GM08714 (cell line): ENCODE results near the gene ANKRD44.

Experiments used
- H3K4me3 ChIP-seq: fragments of 200-500 bp; sonication (Bioruptor generic); 2 replicates; pipeline ENCODE4 v1.5.1; 2014; ENCODE audit warnings: mild to moderate bottlenecking, low read length, inconsistent platforms
- ZNF274 ChIP-seq: IDR thresholded peaks from 2 replicates; pipeline ENCODE4 v1.6.1; 2012; ENCODE audit warnings: mild to moderate bottlenecking, low read depth, low read length

Gene ANKRD44

GRCh38 chr2:197251163-197251562, 59.4 kb downstream of the ANKRD44 start:
- TF ChIP-seq ZNF274, result no peak
- no peak overlapping the region for H3K4me3 ChIP-seq

- no peak overlapping the region for H3K4me3 ChIP-seq
- TF ChIP-seq ZNF274, result no peak
Measured at GRCh38 chr2:197250084-197250397, 60.5 kb downstream of the ANKRD44 start.

- no peak for TF ChIP-seq ZNF274
- H3K4me3 ChIP-seq, result no peak overlapping the region
Measured at GRCh38 chr2:197249381-197250083, 61.0 kb downstream of the ANKRD44 start.

- no peak overlapping the region; the same call in 1 of the 2 replicates for H3K4me3 ChIP-seq
- no peak for TF ChIP-seq ZNF274
Measured at GRCh38 chr2:197248623-197249022, 62.0 kb downstream of the ANKRD44 start.

- no peak for TF ChIP-seq ZNF274
- H3K4me3 ChIP-seq, result no peak overlapping the region
Measured at GRCh38 chr2:197248001-197248401, 62.6 kb downstream of the ANKRD44 start.

- TF ChIP-seq ZNF274, result no peak
- H3K4me3 ChIP-seq, result no peak overlapping the region
Measured at GRCh38 chr2:197247083-197247482, 63.5 kb downstream of the ANKRD44 start.

GRCh38 chr2:197245829-197246804, 64.5 kb downstream of the ANKRD44 start:
- no peak for TF ChIP-seq ZNF274
- no peak overlapping the region for H3K4me3 ChIP-seq

GRCh38 chr2:197244349-197244748, 66.2 kb downstream of the ANKRD44 start:
- no peak for TF ChIP-seq ZNF274
- H3K4me3 ChIP-seq, result no peak overlapping the region

- TF ChIP-seq ZNF274, result no peak
- no peak overlapping the region; the same call in 1 of the 2 replicates for H3K4me3 ChIP-seq
Measured at GRCh38 chr2:197242719-197243118, 67.9 kb downstream of the ANKRD44 start.

- no peak for TF ChIP-seq ZNF274
- no peak overlapping the region for H3K4me3 ChIP-seq
Measured at GRCh38 chr2:197241596-197241995, 69.0 kb downstream of the ANKRD44 start.

GRCh38 chr2:197241153-197241552, 69.4 kb downstream of the ANKRD44 start:
- no peak overlapping the region for H3K4me3 ChIP-seq
- no peak for TF ChIP-seq ZNF274

- no peak for TF ChIP-seq ZNF274
Measured at GRCh38 chr2:197240421-197241041, 70.0 kb downstream of the ANKRD44 start.

GRCh38 chr2:197240018-197240417, 70.6 kb downstream of the ANKRD44 start:
- peak overlapping the region; percentile 40; the same call in 1 of the 2 replicates for H3K4me3 ChIP-seq

More at GRCh38 chr2:197240421-197241041, 70.0 kb downstream of the ANKRD44 start:
- no peak overlapping the region; the same call in 1 of the 2 replicates for H3K4me3 ChIP-seq

GRCh38 chr2:197239434-197239833, 71.1 kb downstream of the ANKRD44 start:
- peak overlapping the region; percentile 50; the same call in 1 of the 2 replicates for H3K4me3 ChIP-seq
- no peak for TF ChIP-seq ZNF274

GRCh38 chr2:197238043-197238365, 72.6 kb downstream of the ANKRD44 start:
- no peak for TF ChIP-seq ZNF274

More at GRCh38 chr2:197238043-197238365, 72.6 kb downstream of the ANKRD44 start:
- H3K4me3 ChIP-seq, result no peak overlapping the region
